K562 (cell line): Measurements from ENCODE around the gene TRAPPC12. TPM values are rescaled to one million over a fixed set of nuclear protein-coding genes. Genes with fewer than 3 reads are reported as not detected.
A peak's percentile ranks its signal among the peaks of the same experiment; 100 is the strongest.

Experiments
- ASH1L ChIP-seq: fragments of 450-650 bp; IDR thresholded peaks from 2 replicates; pipeline ENCODE4 v1.6.1; 2018; ENCODE audit warnings: borderline replicate concordance, mild to moderate bottlenecking, low read depth; ENCODE audit not compliant: partially characterized antibody
- CAMTA2 ChIP-seq: fragments of 250-450 bp; sonication (Bioruptor Pico); conservative IDR thresholded peaks from 2 replicates; pipeline ENCODE4 v1.5.1; 2022
- CEBPB ChIP-seq: fragments of 450-650 bp; IDR thresholded peaks from 2 replicates; pipeline ENCODE4 v1.6.1; 2016; ENCODE audit warnings: missing genetic modification characterization, missing compliant biosample characterization
- HDAC1 ChIP-seq, 2 experiments: fragments of 450-650 bp; IDR thresholded peaks; 2 replicates each; pipeline ENCODE4 v1.6.1; 2016 to 2017; ENCODE audit warnings: inconsistent platforms in 1 of 2, mild to moderate bottlenecking in 1 of 2, moderate library complexity in 1 of 2
- HEY1 ChIP-seq: fragments of 250-450 bp; sonication (Bioruptor Pico); IDR thresholded peaks from 2 replicates; pipeline ENCODE4 v1.5.0; 2020; ENCODE audit warnings: mild to moderate bottlenecking, moderate library complexity, borderline replicate concordance
- KDM2B ChIP-seq: fragments of 250-450 bp; sonication (Bioruptor Pico); IDR thresholded peaks from 2 replicates; pipeline ENCODE4 v1.8.0; 2021; ENCODE audit warnings: mild to moderate bottlenecking, moderate library complexity
- MAFK ChIP-seq: IDR thresholded peaks from 2 replicates; pipeline ENCODE4 v1.6.1; 2011; ENCODE audit warnings: low read length, improper control_type of control experiment
- NFATC3 ChIP-seq: fragments of 450-650 bp; IDR thresholded peaks from 2 replicates; pipeline ENCODE4 v1.6.1; 2017; ENCODE audit warnings: mild to moderate bottlenecking
- PHB2 ChIP-seq: fragments of 450-650 bp; IDR thresholded peaks from 2 replicates; pipeline ENCODE4 v1.6.1; 2017; ENCODE audit warnings: low read depth
- POLR2A ChIP-seq: fragments of 450-650 bp; conservative IDR thresholded peaks from 2 replicates; pipeline ENCODE4 v1.6.1; 2016
- RBBP5 ChIP-seq: fragments of 200-600 bp; sonication (generic); IDR thresholded peaks from 2 replicates; pipeline ENCODE4 v1.6.1; 2012; ENCODE audit warnings: borderline replicate concordance, mild to moderate bottlenecking, low read length, control low read depth, inconsistent platforms; ENCODE audit not compliant: insufficient read depth, poor library complexity, severe bottlenecking
- RBM25 ChIP-seq: fragments of 200-400 bp; formaldehyde crosslinking; IDR thresholded peaks from 2 replicates; pipeline ENCODE4 v1.6.1; 2018; ENCODE audit warnings: low read length, low read depth, moderate library complexity; ENCODE audit not compliant: severe bottlenecking
- RBM34 ChIP-seq: fragments of 200-400 bp; formaldehyde crosslinking; IDR thresholded peaks from 2 replicates; pipeline ENCODE4 v1.6.1; 2018; ENCODE audit warnings: low read length, borderline replicate concordance; ENCODE audit not compliant: insufficient read depth
- RUNX1 ChIP-seq: sonication (generic); IDR thresholded peaks from 2 replicates; pipeline ENCODE4 v1.6.1; 2016; ENCODE audit warnings: antibody characterized with exemption, low read depth
- SMAD4 ChIP-seq: fragments of 250-450 bp; sonication (Bioruptor Pico); conservative IDR thresholded peaks from 2 replicates; pipeline ENCODE4 v1.8.0; 2021; ENCODE audit warnings: inconsistent platforms, mild to moderate bottlenecking, moderate library complexity
- SP2 ChIP-seq: IDR thresholded peaks from 2 replicates; pipeline ENCODE4 v1.6.1; 2011; ENCODE audit warnings: mild to moderate bottlenecking, low read depth, low read length, moderate library complexity; ENCODE audit not compliant: poor library complexity, severe bottlenecking; ENCODE audit errors: extremely low read depth
- SREBF1 ChIP-seq: fragments of 150-350 bp; IDR thresholded peaks from 2 replicates; pipeline ENCODE4 v1.6.1; 2014; ENCODE audit warnings: antibody characterized with exemption, low read depth, low read length, borderline replicate concordance
- SRSF1 ChIP-seq: fragments of 200-400 bp; formaldehyde crosslinking; IDR thresholded peaks from 2 replicates; pipeline ENCODE4 v1.6.1; 2017; ENCODE audit warnings: mild to moderate bottlenecking, low read depth, low read length, moderate library complexity
- TAF9B ChIP-seq: fragments of 450-650 bp; IDR thresholded peaks from 2 replicates; pipeline ENCODE4 v1.6.1; 2018; ENCODE audit warnings: mild to moderate bottlenecking; ENCODE audit not compliant: partially characterized antibody
- ZNF197 ChIP-seq: fragments of 200-800 bp; sonication (Bioruptor generic); IDR thresholded peaks from 2 replicates; pipeline ENCODE4 v1.6.1; 2016; ENCODE audit warnings: low read depth, missing genetic modification characterization, missing compliant biosample characterization
- ZNF785 ChIP-seq: fragments of 250-450 bp; sonication (Bioruptor Pico); IDR thresholded peaks from 2 replicates; pipeline ENCODE4 v1.4.0; 2020; ENCODE audit warnings: mild to moderate bottlenecking
- polyA plus RNA-seq, 8 experiments: library from polyadenylated mRNA; depleted of rRNA in 4 of 8; stranded (reverse) in 5 of 8; unstranded in 3 of 8; fragments of >200 nt; fragmentation: Nextera tagmentation in 2 of 8; fragmentation: Illumina TruSeq in 1 of 8; extraction: Ambion mirVana in 2 of 8; extraction: Trizol in 1 of 8; gene quantifications; 2 replicates each; pipeline versions ENCODE4 v1.2.1 to v1.2.3, GENCODE V29; 2011 to 2014; ENCODE audit warnings: inconsistent platforms in 1 of 8, missing spikeins in 1 of 8
- total RNA-seq, 7 experiments: library from RNA; depleted of rRNA in 6 of 7; stranded (reverse); fragments of >200 nt in 6 of 7; fragmentation: Illumina TruSeq in 2 of 7; extraction: Trizol in 2 of 7; gene quantifications; 2 replicates each; pipeline versions ENCODE4 v1.2.1 to v1.2.3, GENCODE V29; 2011 to 2021; ENCODE audit warnings: low replicate concordance in 1 of 7
- TF ChIP-seq, protein P1 (sequence below): fragments of 150-350 bp; IDR thresholded peaks from 2 replicates; pipeline ENCODE4 v1.6.1; 2014; ENCODE audit warnings: low read depth, mild to moderate bottlenecking, low read length, borderline replicate concordance
- TF ChIP-seq, protein P2 (sequence below): fragments of 450-650 bp; IDR thresholded peaks from one replicate; pipeline ENCODE4 v1.6.1; 2018; ENCODE audit warnings: mild to moderate bottlenecking, moderate library complexity; ENCODE audit not compliant: partially characterized antibody

The TRAPPC12 gene
- total and polyA plus RNA-seq, 9 of the 15 experiments (the other 6 are each of a cell fraction or from before 2014, with no cell fraction given) = 8.0 to 75.2 (median 39.1) TPM

DNA sequence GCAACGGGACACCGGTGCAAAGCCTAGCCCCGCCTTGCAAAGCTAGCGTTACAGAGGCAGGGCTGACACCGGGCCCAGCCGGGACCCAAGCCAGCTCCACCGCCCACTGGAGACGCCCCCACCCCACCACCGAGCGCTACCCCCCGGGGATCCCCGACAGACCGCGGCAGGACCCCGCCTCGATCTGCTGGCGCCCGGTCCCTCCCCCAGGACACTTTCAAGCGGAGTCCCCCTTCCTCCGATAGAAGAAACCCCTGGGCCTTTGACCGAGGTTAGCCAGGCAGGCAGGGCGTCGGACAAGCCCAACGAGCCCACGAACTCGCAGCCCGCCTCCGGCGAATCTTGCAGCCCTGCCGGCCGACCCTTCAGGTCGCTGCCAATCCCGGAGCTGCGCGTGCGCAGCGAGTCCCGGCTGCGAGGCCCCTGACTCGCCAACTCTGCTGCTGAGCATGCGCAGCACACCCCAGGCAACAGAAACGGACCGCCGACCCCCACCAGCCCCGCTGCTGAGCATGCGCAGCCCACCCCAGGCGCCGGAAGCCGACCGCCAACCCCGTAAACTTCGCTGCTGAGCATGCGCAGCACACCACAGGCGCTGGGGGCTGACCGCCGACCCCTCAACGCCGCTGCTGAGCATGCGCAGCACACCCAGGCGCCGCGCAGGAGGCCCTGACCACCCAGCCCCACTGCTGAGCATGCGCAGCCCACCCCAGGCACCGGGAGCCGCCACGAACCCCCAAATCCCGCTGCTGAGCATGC is 139.2 kb downstream of the TRAPPC12 start (continued):
- TF ChIP-seq TAF9B (no peak), HEY1 (CRISPR knock-in tag) (no peak), RBBP5 (peak; percentile 23), KDM2B (CRISPR knock-in tag) (no peak), ZNF197 (no peak), SREBF1 (no peak), HDAC1 (IDR thresholded peaks at IDR 0.05) (0 out of 4 replicates have a peak, but pooled peaks of 1 of the 2 experiments have one; percentile 35), RUNX1 (no peak), PHB2 (no peak), ASH1L (no peak), CAMTA2 (CRISPR knock-in tag) (no peak), MAFK (no peak), NFATC3 (no peak), ZNF785 (CRISPR knock-in tag) (no peak), SP2 (no peak), SMAD4 (CRISPR knock-in tag) (peak; percentile 12; the same call in 1 of the 2 replicates), RBM34 (no peak), CEBPB (tag) (no peak), POLR2A (peak; percentile 69), RBM25 (no peak), SRSF1 (no peak)
- TF ChIP-seq, protein P1, sequence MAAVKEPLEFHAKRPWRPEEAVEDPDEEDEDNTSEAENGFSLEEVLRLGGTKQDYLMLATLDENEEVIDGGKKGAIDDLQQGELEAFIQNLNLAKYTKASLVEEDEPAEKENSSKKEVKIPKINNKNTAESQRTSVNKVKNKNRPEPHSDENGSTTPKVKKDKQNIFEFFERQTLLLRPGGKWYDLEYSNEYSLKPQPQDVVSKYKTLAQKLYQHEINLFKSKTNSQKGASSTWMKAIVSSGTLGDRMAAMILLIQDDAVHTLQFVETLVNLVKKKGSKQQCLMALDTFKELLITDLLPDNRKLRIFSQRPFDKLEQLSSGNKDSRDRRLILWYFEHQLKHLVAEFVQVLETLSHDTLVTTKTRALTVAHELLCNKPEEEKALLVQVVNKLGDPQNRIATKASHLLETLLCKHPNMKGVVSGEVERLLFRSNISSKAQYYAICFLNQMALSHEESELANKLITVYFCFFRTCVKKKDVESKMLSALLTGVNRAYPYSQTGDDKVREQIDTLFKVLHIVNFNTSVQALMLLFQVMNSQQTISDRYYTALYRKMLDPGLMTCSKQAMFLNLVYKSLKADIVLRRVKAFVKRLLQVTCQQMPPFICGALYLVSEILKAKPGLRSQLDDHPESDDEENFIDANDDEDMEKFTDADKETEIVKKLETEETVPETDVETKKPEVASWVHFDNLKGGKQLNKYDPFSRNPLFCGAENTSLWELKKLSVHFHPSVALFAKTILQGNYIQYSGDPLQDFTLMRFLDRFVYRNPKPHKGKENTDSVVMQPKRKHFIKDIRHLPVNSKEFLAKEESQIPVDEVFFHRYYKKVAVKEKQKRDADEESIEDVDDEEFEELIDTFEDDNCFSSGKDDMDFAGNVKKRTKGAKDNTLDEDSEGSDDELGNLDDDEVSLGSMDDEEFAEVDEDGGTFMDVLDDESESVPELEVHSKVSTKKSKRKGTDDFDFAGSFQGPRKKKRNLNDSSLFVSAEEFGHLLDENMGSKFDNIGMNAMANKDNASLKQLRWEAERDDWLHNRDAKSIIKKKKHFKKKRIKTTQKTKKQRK = no peak
- TF ChIP-seq, protein P2, sequence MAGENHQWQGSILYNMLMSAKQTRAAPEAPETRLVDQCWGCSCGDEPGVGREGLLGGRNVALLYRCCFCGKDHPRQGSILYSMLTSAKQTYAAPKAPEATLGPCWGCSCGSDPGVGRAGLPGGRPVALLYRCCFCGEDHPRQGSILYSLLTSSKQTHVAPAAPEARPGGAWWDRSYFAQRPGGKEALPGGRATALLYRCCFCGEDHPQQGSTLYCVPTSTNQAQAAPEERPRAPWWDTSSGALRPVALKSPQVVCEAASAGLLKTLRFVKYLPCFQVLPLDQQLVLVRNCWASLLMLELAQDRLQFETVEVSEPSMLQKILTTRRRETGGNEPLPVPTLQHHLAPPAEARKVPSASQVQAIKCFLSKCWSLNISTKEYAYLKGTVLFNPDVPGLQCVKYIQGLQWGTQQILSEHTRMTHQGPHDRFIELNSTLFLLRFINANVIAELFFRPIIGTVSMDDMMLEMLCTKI = no peak
